GM21737 (cell line): Measurements from ENCODE around the gene SFT2D2.

ENCODE experiments used
- ATAC-seq: cut with Tn5 transposase; IDR thresholded peaks from one replicate; pipeline ENCODE4 v1.9.1; 2021; ENCODE audit warnings: mild to moderate bottlenecking, moderate library complexity; ENCODE audit not compliant: unreplicated experiment

SFT2D2 gene

GRCh38 chr1:168263130-168263529 is 37.3 kb downstream of the SFT2D2 start:
- no peak for ATAC-seq

- no peak for ATAC-seq
Observed at GRCh38 chr1:168264296-168264695, 38.5 kb downstream of the SFT2D2 start.

- no peak for ATAC-seq
Observed at GRCh38 chr1:168265596-168265995, 39.8 kb downstream of the SFT2D2 start.

GRCh38 chr1:168266644-168267186 is 40.9 kb downstream of the SFT2D2 start:
- no peak for ATAC-seq

GRCh38 chr1:168271636-168272035 is 45.8 kb downstream of the SFT2D2 start:
- no peak for ATAC-seq

GRCh38 chr1:168273575-168273974 is 47.8 kb downstream of the SFT2D2 start:
- ATAC-seq = no peak

GRCh38 chr1:168279253-168279652 is 53.4 kb downstream of the SFT2D2 start:
- no peak for ATAC-seq

DNA sequence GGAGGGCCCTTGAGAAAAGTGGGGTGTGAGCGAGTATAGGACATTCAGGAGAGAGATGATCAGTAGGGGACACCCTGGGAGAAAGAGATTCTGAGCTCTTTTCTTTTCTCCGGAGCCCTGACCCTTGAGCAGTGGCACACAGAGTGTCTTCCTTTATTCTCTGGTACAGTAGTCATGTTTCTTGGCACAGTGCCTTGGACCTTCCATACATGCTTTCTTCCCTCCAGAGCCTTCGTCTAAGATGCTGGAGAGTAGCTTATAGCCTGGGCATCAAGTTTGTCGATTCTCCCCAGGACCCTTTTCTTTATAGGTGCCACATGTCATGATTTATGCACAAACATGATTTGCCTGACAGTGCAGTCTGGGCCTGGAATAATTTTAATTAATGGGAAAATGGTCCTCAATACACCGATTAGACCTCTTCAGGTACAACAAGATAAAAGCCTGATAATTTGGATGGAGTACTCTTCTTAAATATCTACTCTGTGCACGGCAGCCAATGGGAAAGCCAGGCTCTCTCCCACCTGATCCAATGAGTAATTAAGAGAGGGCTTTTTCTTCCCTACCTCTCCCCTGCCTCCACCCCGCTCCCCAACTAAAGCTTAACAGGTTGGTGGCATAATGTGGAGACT is 54.6 kb downstream of the SFT2D2 start, which contains the start of gene TBX19:
TBX19 (plus strand) TSS at position 582 of the 632 bp plus-strand sequence. CDS start 214 bp downstream, outside the sequence.
- ATAC-seq = no peak

DNA sequence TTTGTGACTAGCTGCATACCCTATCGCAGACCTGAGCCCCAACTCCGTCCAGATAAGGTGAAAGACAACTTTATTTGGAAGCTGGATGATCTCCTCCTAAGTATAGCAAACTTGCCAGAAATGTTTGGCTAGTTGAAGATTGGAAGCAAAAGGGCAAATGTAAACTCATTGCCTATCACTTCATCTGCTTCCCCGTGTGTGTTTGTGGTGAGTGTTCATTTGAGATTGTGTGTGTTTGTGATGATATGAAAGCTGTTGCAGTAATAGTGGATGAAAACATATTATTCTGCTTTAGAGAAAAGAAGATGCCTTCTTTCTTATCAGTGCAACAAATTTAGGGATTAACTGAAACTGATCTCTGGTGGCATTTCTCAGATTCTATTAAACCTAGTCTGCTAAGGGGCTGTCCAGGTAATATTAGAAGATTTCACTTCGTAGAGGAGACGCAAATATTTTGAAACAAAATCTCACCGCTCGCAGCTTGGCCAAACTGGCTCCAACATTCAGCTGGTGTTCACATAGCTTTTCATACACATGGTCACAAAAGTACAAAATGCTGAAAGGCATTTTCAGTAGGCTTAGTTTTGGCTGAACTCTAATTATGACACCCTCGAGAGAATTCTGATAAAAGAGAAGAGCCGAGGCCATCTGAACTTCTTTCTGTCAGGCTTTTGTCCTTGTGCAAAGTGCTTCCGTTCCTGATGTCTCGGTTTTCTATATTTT is 56.0 kb downstream of the SFT2D2 start:
- no peak for ATAC-seq

DNA sequence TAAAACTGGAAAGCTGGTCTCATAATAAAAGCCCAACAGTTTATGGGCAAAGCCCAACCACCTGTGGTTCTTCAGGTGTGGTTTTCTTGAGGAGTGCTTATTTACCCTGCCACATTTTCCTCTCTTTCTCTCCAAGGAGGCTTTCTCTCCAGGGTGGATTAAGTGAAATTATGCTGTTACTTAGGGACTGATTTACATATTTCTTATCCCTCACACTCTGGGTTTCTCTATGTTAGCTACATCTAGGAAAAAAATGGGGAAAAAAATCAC is 59.7 kb downstream of the SFT2D2 start:
- no peak for ATAC-seq

DNA sequence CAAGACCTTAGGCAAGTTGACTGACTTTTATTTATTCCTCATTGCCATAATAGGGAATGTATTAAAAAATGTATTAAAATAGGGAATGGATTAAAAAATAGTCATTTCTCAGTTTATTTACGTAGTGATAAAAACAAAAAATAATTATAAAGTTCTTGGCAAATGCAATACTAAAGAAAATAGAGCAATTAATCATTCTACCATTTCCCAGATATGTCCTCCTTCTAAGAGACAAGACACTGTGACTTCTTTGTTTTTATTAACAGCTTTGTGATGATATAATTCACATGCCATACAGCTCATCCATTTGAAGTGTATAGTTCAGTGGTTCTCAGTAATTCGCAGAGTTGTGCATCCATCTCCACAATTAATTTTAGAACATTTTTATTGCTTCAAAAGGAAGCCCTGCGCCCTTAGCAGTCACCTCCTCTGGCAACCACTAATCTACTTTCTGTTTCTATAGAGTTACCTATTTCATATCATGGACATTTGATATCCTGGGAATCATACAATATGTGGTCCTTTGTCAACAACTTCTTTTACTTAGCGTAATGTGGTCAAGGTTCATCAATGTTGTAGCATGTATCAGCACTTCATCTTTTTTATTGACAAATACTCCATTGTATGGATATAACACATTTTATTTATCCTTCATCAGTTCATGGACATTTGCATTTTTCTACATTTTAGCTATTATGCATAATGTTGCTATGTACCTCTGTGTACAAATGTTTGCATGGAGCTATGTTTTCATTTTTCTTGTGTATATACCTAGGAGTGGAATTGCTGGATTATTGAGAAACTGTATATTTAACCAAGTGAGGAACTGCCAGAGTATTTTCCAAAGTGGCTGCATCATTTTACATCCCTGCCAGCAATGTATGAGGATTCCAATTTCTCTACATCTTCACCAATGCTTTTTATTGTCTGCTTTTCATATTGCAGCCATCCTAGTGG is 60.4 kb downstream of the SFT2D2 start:
- no peak for ATAC-seq

GRCh38 chr1:168287237-168287664 is 61.4 kb downstream of the SFT2D2 start:
- no peak for ATAC-seq

- no peak for ATAC-seq
Observed at GRCh38 chr1:168288311-168289052, 62.7 kb downstream of the SFT2D2 start.

DNA sequence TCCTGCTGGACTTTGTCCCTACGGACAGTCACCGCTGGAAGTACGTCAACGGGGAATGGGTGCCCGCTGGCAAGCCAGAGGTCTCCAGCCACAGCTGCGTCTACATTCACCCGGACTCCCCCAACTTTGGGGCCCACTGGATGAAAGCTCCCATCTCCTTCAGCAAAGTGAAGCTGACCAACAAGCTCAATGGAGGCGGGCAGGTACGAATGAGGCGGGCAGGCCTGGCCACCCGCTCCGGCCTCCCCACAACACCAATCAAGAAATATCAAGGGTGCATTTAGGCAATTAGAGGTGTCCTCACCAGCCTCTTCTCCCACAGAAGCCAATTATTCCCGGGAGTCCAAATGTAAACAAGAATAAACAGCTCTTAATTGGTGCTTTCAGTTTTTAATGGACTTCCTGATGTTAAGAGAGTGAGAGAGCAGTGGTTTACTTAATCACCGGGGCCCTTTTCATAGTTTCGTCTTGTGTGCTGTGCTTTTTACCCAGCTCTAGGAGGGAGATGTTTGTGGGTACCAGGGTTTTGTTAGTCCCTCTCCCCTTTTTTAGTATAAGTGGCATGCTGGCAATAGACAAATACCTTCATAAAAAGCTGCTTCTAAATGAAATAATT is 65.5 kb downstream of the SFT2D2 start:
- ATAC-seq = no peak

- ATAC-seq = no peak
Observed at GRCh38 chr1:168293356-168293755, 67.6 kb downstream of the SFT2D2 start.

GRCh38 chr1:168295411-168296114 is 69.8 kb downstream of the SFT2D2 start:
- no peak for ATAC-seq

DNA sequence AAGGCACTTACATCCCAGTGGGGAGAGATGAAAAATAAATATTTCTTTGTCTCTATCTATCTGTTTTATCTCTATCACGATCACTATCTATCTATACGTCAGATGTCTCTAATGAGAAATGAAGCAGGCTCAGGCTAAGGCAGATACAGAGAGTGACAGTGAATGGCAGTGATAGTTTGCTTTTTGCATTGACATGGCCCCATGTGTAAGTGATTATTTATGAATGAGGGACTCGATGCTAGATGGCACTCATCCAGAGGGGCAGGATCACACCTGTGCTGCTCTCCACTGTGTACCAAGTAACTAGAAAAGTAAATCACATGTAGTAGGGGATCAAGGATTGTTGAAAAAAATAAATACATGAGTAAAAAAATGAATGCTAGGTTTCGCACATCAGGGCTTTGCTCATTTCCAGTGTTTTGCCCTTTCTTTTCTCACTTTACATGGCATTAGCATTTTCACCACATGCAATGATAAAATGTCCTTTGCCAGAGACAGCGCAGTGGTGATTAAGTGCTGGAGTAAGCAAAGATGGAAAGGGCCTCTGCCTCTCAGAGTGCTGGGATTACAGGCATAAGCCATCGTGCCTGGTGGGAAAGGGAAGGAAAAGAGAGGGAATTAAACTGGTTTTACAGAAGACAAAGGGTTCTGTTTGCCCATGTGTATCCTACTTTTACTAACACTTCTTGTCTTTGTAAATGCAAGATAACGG is 71.4 kb downstream of the SFT2D2 start:
- no peak for ATAC-seq

GRCh38 chr1:168298446-168298845 is 72.6 kb downstream of the SFT2D2 start:
- ATAC-seq = no peak

- no peak for ATAC-seq
Observed at GRCh38 chr1:168300626-168301025, 74.8 kb downstream of the SFT2D2 start.
